GM23338 (cell line): ENCODE data around the gene SPRYD7. TPM values are rescaled to one million over a fixed set of nuclear protein-coding genes. Genes with fewer than 3 reads are reported as not detected.

ENCODE experiments used
- ATAC-seq: fragments of 200-7000 bp; cut with Tn5 transposase; 3 replicates; pipeline ENCODE4 v1.9.1; 2020
- DNase-seq: peaks from one replicate; pipeline ENCODE4 v3.0.0-alpha.2; 2015; ENCODE audit warnings: low spot score
- H2AFZ ChIP-seq: fragments of 200-600 bp; sonication (generic); 2 replicates; pipeline ENCODE4 v1.8.0; 2016; ENCODE audit warnings: antibody characterized with exemption, mild to moderate bottlenecking, moderate library complexity
- H3F3A ChIP-seq: fragments of 200-600 bp; sonication (generic); replicated peaks from 2 replicates; pipeline ENCODE4 v1.8.0; 2017; ENCODE audit warnings: antibody characterized with exemption, mixed run types, low read depth
- H3K27ac ChIP-seq: fragments of 200-600 bp; sonication (generic); 2 replicates; pipeline ENCODE4 v1.6.1; 2016; ENCODE audit warnings: low read depth
- H3K27me3 ChIP-seq: fragments of 200-600 bp; sonication (generic); 2 replicates; pipeline ENCODE4 v1.8.0; 2016; ENCODE audit warnings: mild to moderate bottlenecking, mixed run types, moderate library complexity; ENCODE audit not compliant: insufficient read depth
- H3K36me3 ChIP-seq: fragments of 200-600 bp; sonication (generic); 2 replicates; pipeline ENCODE4 v1.8.0; 2016; ENCODE audit warnings: mild to moderate bottlenecking; ENCODE audit not compliant: insufficient read depth
- H3K4me1 ChIP-seq: fragments of 200-600 bp; sonication (generic); 2 replicates; pipeline ENCODE4 v1.8.0; 2016; ENCODE audit warnings: mild to moderate bottlenecking, moderate library complexity; ENCODE audit not compliant: insufficient read depth
- H3K4me2 ChIP-seq: fragments of 200-600 bp; sonication (generic); 2 replicates; pipeline ENCODE4 v1.7.1; 2017; ENCODE audit warnings: mixed run types
- H3K4me3 ChIP-seq: fragments of 200-600 bp; sonication (generic); 2 replicates; pipeline ENCODE4 v1.6.1; 2016; ENCODE audit warnings: mixed run types
- H3K79me2 ChIP-seq: fragments of 200-600 bp; sonication (generic); replicated peaks from 2 replicates; pipeline ENCODE4 v1.8.0; 2017; ENCODE audit warnings: mild to moderate bottlenecking; ENCODE audit not compliant: insufficient read depth
- H3K9me2 ChIP-seq: fragments of 200-600 bp; sonication (generic); 2 replicates; pipeline ENCODE4 v1.8.0; 2017; ENCODE audit not compliant: insufficient read depth
- H4K20me1 ChIP-seq: fragments of 200-600 bp; sonication (generic); replicated peaks from 2 replicates; pipeline ENCODE4 v1.8.0; 2017; ENCODE audit warnings: mild to moderate bottlenecking; ENCODE audit not compliant: insufficient read depth
- H3K27ac Mint-ChIP-seq: 2 replicates; pipeline ENCODE4 v1.8.0; 2020; ENCODE audit warnings: inconsistent platforms, mild to moderate bottlenecking, moderate library complexity, mixed read lengths
- H3K27me3 Mint-ChIP-seq: 3 replicates; pipeline ENCODE4 v1.8.0; 2022; ENCODE audit warnings: low read depth, mild to moderate bottlenecking, moderate library complexity, mixed read lengths, inconsistent platforms; ENCODE audit not compliant: insufficient read depth, poor library complexity
- H3K36me3 Mint-ChIP-seq: 3 replicates; pipeline ENCODE4 v1.8.0; 2021; ENCODE audit warnings: low read depth, mild to moderate bottlenecking, inconsistent platforms, moderate library complexity, mixed read lengths
- H3K4me1 Mint-ChIP-seq: 3 replicates; pipeline ENCODE4 v1.8.0; 2020; ENCODE audit warnings: mild to moderate bottlenecking, inconsistent platforms, mixed read lengths
- H3K4me3 Mint-ChIP-seq: 3 replicates; pipeline ENCODE4 v1.8.0; 2021; ENCODE audit warnings: moderate library complexity, mild to moderate bottlenecking, inconsistent platforms, mixed read lengths
- H3K9me3 Mint-ChIP-seq: 3 replicates; pipeline ENCODE4 v1.8.0; 2020; ENCODE audit warnings: moderate library complexity, mild to moderate bottlenecking, inconsistent platforms, mixed read lengths
- CREB1 ChIP-seq: fragments of 250-450 bp; sonication (Bioruptor Pico); IDR thresholded peaks from 2 replicates; pipeline ENCODE4 v1.5.0; 2020; ENCODE audit warnings: low read depth, mild to moderate bottlenecking, moderate library complexity
- ETS1 ChIP-seq: IDR thresholded peaks from 2 replicates; pipeline ENCODE4 v1.6.1; 2016; ENCODE audit warnings: antibody characterized with exemption
- EZH2 ChIP-seq: fragments of 200-600 bp; sonication (generic); IDR thresholded peaks from one replicate; pipeline ENCODE4 v1.8.0; 2017; ENCODE audit warnings: antibody characterized with exemption, mild to moderate bottlenecking, low read depth; ENCODE audit not compliant: unreplicated experiment
- EZH2phosphoT487 ChIP-seq: fragments of 200-600 bp; sonication (generic); IDR thresholded peaks from one replicate; pipeline ENCODE4 v1.8.1; 2018; ENCODE audit warnings: antibody characterized with exemption; ENCODE audit not compliant: unreplicated experiment
- JUNB ChIP-seq: IDR thresholded peaks from one replicate; pipeline ENCODE4 v1.6.1; 2016; ENCODE audit warnings: antibody characterized with exemption; ENCODE audit not compliant: unreplicated experiment
- NANOG ChIP-seq: IDR thresholded peaks from 2 replicates; pipeline ENCODE4 v1.6.1; 2016; ENCODE audit warnings: antibody characterized with exemption, borderline replicate concordance
- POLR2AphosphoS5 ChIP-seq: IDR thresholded peaks from 2 replicates; pipeline ENCODE4 v1.6.1; 2016; ENCODE audit warnings: antibody characterized with exemption, low read depth
- STAT1 ChIP-seq: IDR thresholded peaks from one replicate; pipeline ENCODE4 v1.6.1; 2016; ENCODE audit warnings: antibody characterized with exemption; ENCODE audit not compliant: unreplicated experiment
- ZNF114 ChIP-seq: fragments of 250-450 bp; sonication (Bioruptor Pico); IDR thresholded peaks from 2 replicates; pipeline ENCODE4 v1.5.0; 2020; ENCODE audit warnings: mild to moderate bottlenecking, moderate library complexity
- ZNF331 ChIP-seq: fragments of 250-450 bp; sonication (Bioruptor Pico); IDR thresholded peaks from 2 replicates; pipeline ENCODE4 v1.5.0; 2020; ENCODE audit warnings: low read depth, mild to moderate bottlenecking, moderate library complexity
- ZNF462 ChIP-seq: fragments of 250-450 bp; sonication (Bioruptor Pico); IDR thresholded peaks from 2 replicates; pipeline ENCODE4 v1.5.0; 2020; ENCODE audit warnings: mild to moderate bottlenecking, moderate library complexity
- polyA plus RNA-seq: library from polyadenylated mRNA; unstranded; fragments of >200 nt; fragmentation: Nextera tagmentation; extraction: Ambion mirVana; gene quantifications from 2 replicates; pipeline ENCODE4 v1.2.1, GENCODE V29; 2016
- total RNA-seq: library from RNA; depleted of rRNA; stranded (reverse); fragments of >200 nt; shearing (Covaris generic); gene quantifications from 2 replicates; pipeline ENCODE4 v1.2.3, GENCODE V29; 2014
- TF ChIP-seq, protein P1 (sequence below), 2 experiments: fragments of 200-600 bp in 1 of 2; sonication (generic) in 1 of 2; conservative IDR thresholded peaks; 2 replicates each; pipeline versions ENCODE4 v1.5.1 to v1.6.1; 2016 to 2017; ENCODE audit warnings: antibody characterized with exemption in 2 of 2, low read depth in 2 of 2, mild to moderate bottlenecking in 2 of 2, moderate library complexity in 1 of 2
- TF ChIP-seq, protein P2 (sequence below): IDR thresholded peaks from one replicate; pipeline ENCODE4 v1.6.1; 2018; ENCODE audit warnings: antibody characterized with exemption; ENCODE audit not compliant: unreplicated experiment

Gene SPRYD7
- total and polyA plus RNA-seq, 2 experiments from 2014 or later, result 2.9 to 7.4 TPM

- H3K27ac Mint-ChIP-seq, result no peak overlapping the region
- Histone ChIP-seq H3K4me3 (no peak overlapping the region), H3K9me2 (peaks cover 3% of the 10 kb centered on the region; the same call in 1 of the 2 replicates), H3K79me2 (no peaks in the 10 kb centered on the region), H3K4me1 (no peaks in the 10 kb centered on the region), H2AFZ (no peak overlapping the region), H3K27ac (no peak overlapping the region), H3K27me3 (no peaks in the 10 kb centered on the region), H4K20me1 (no peaks in the 10 kb centered on the region), H3K36me3 (no peaks in the 10 kb centered on the region), H3K4me2 (no peak overlapping the region), H3F3A (no peaks in the 10 kb centered on the region)
- H3K4me3 Mint-ChIP-seq, result no peak overlapping the region
- no peaks in the 10 kb centered on the region; the same call in 2 of the 3 replicates for H3K4me1 Mint-ChIP-seq
- ATAC-seq (no peak), DNase-seq (no peak)
- H3K9me3 Mint-ChIP-seq, result peaks cover 30% of the 10 kb centered on the region
- TF ChIP-seq STAT1 (no peak), ZNF114 (CRISPR knock-in tag) (no peak), NANOG (no peak), ZNF331 (no peak), ZNF462 (no peak), EZH2phosphoT487 (no peak), JUNB (no peak), POLR2AphosphoS5 (no peak), EZH2 (no peak), ETS1 (no peak), CREB1 (CRISPR knock-in tag) (no peak)
- TF ChIP-seq, protein P1, sequence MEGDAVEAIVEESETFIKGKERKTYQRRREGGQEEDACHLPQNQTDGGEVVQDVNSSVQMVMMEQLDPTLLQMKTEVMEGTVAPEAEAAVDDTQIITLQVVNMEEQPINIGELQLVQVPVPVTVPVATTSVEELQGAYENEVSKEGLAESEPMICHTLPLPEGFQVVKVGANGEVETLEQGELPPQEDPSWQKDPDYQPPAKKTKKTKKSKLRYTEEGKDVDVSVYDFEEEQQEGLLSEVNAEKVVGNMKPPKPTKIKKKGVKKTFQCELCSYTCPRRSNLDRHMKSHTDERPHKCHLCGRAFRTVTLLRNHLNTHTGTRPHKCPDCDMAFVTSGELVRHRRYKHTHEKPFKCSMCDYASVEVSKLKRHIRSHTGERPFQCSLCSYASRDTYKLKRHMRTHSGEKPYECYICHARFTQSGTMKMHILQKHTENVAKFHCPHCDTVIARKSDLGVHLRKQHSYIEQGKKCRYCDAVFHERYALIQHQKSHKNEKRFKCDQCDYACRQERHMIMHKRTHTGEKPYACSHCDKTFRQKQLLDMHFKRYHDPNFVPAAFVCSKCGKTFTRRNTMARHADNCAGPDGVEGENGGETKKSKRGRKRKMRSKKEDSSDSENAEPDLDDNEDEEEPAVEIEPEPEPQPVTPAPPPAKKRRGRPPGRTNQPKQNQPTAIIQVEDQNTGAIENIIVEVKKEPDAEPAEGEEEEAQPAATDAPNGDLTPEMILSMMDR (conservative IDR thresholded peaks at IDR 0.05; ENCODE audit: low read depth in 2 of 2), result no peak
- TF ChIP-seq, protein P2, sequence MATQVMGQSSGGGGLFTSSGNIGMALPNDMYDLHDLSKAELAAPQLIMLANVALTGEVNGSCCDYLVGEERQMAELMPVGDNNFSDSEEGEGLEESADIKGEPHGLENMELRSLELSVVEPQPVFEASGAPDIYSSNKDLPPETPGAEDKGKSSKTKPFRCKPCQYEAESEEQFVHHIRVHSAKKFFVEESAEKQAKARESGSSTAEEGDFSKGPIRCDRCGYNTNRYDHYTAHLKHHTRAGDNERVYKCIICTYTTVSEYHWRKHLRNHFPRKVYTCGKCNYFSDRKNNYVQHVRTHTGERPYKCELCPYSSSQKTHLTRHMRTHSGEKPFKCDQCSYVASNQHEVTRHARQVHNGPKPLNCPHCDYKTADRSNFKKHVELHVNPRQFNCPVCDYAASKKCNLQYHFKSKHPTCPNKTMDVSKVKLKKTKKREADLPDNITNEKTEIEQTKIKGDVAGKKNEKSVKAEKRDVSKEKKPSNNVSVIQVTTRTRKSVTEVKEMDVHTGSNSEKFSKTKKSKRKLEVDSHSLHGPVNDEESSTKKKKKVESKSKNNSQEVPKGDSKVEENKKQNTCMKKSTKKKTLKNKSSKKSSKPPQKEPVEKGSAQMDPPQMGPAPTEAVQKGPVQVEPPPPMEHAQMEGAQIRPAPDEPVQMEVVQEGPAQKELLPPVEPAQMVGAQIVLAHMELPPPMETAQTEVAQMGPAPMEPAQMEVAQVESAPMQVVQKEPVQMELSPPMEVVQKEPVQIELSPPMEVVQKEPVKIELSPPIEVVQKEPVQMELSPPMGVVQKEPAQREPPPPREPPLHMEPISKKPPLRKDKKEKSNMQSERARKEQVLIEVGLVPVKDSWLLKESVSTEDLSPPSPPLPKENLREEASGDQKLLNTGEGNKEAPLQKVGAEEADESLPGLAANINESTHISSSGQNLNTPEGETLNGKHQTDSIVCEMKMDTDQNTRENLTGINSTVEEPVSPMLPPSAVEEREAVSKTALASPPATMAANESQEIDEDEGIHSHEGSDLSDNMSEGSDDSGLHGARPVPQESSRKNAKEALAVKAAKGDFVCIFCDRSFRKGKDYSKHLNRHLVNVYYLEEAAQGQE, result no peak
- H3K27me3 Mint-ChIP-seq, result no peaks in the 10 kb centered on the region
- no peaks in the 10 kb centered on the region; the same call in 2 of the 3 replicates for H3K36me3 Mint-ChIP-seq
Observed at GRCh38 chr13:49865218-49865617, 70.9 kb downstream of the SPRYD7 start.
